Ovary (tissue), 3 donors: Measurements from ENCODE around the gene ACO2.

ENCODE experiments used
- CTCF ChIP-seq, 3 donors: fragments of 450-650 bp in 2 of 3; fragments of 200-600 bp in 1 of 3; IDR thresholded peaks; one replicate each; pipeline versions ENCODE4 v1.5.1 to v1.8.0; 2016 to 2022; ENCODE audit warnings: antibody characterized with exemption in 3 of 3, mild to moderate bottlenecking in 1 of 3
- EP300 ChIP-seq: sonication (generic); formaldehyde crosslinking; IDR thresholded peaks from one replicate; pipeline ENCODE4 v1.6.1; 2017; ENCODE audit warnings: antibody characterized with exemption
- POLR2A ChIP-seq: fragments of 450-650 bp; IDR thresholded peaks from one replicate; pipeline ENCODE4 v1.6.1; 2017; ENCODE audit warnings: antibody characterized with exemption, mild to moderate bottlenecking, moderate library complexity
- donor health status: DM: no; HTN: no; CAD: no.

- TF ChIP-seq CTCF (IDR thresholded peaks at IDR 0.05) (no peak), POLR2A (no peak), EP300 (no peak)
Observed at GRCh38 chr22:41485033-41485432, 16.1 kb downstream of the ACO2 start.
